GM12878 (cell line): Measurements from ENCODE around the gene ATAD5. TPM values are rescaled to one million over a fixed set of nuclear protein-coding genes. Genes with fewer than 3 reads are reported as not detected.

Experiments used
- ATAC-seq: fragments of 200-7000 bp; cut with Tn5 transposase; 3 replicates; pipeline ENCODE4 v1.9.1; 2020; ENCODE audit warnings: mild to moderate bottlenecking, moderate library complexity
- BruUV-seq: library from RNA; stranded (reverse); fragments of 400-500 nt; replicated peaks from 2 replicates; lab custom pipeline; 2021; lab: Mats Ljungman, UMichigan
- CTCF ChIA-PET: fragments of 300-600 bp; sonication (Branson Sonifier 250); formaldehyde crosslinking; extraction: SDS; loops from one replicate; lab custom pipeline; 2021; ENCODE audit warnings: inconsistent platforms; lab: Yijun Ruan, JAX
- POLR2A ChIA-PET: fragments of 350-600 bp; formaldehyde crosslinking; extraction: SDS; loops from one replicate; lab custom pipeline; 2021; ENCODE audit warnings: inconsistent platforms; lab: Charles Lee
- RAD21 ChIA-PET: fragments of 300-600 bp; sonication (Branson Sonifier 250); formaldehyde crosslinking; loops from one replicate; lab custom pipeline; 2023; ENCODE audit warnings: antibody characterized with exemption; ENCODE audit not compliant: unreplicated experiment; lab: Charles Lee
- SMC1A ChIA-PET: fragments of 300-600 bp; sonication (Branson Sonifier 250); formaldehyde crosslinking; loops from one replicate; lab custom pipeline; 2023; ENCODE audit not compliant: unreplicated experiment, uncharacterized antibody; lab: Charles Lee
- DNase-seq: peaks from one replicate; pipeline ENCODE4 v3.0.0-alpha.2; 2011; ENCODE audit warnings: low read depth, low spot score
- FAIRE-seq: peaks from 3 replicates; lab custom pipeline; 2011; peaks lifted over from hg19 to GRCh38; lab: Jason Lieb, UNC
- H2AFZ ChIP-seq: 2 replicates; pipeline ENCODE4 v1.6.0; 2011; ENCODE audit warnings: low read depth, low read length, control low read depth; ENCODE audit not compliant: control insufficient read depth
- H3K27ac ChIP-seq: 2 replicates; pipeline ENCODE4 v1.5.1; 2011; ENCODE audit warnings: control low read depth; ENCODE audit not compliant: control insufficient read depth, insufficient read depth
- H3K27me3 ChIP-seq, 2 experiments: replicated peaks in 1 of 2; 2 replicates each; pipeline versions ENCODE4 v1.6.0 to v1.6.1; 2011; ENCODE audit warnings: low read length in 1 of 2; ENCODE audit not compliant: control insufficient read depth in 2 of 2, insufficient read depth in 2 of 2
- H3K36me3 ChIP-seq, 2 experiments: 2 replicates each; pipeline ENCODE4 v1.5.1; 2011; ENCODE audit warnings: low read length in 1 of 2; ENCODE audit not compliant: control insufficient read depth in 2 of 2, insufficient read depth in 2 of 2
- H3K4me1 ChIP-seq: 2 replicates; pipeline ENCODE4 v1.6.1; 2011; ENCODE audit warnings: mild to moderate bottlenecking, low read length, moderate library complexity, mixed read lengths; ENCODE audit not compliant: control insufficient read depth, insufficient read depth
- H3K4me2 ChIP-seq: 2 replicates; pipeline ENCODE4 v1.6.0; 2011; ENCODE audit warnings: control low read depth; ENCODE audit not compliant: control insufficient read depth, insufficient read depth
- H3K4me3 ChIP-seq: fragments of 200-600 bp; sonication (generic); 2 replicates; pipeline ENCODE4 v1.5.1; 2016
- H3K79me2 ChIP-seq: 2 replicates; pipeline ENCODE4 v1.6.0; 2011; ENCODE audit warnings: low read length; ENCODE audit not compliant: control insufficient read depth, insufficient read depth
- H3K9ac ChIP-seq: 2 replicates; pipeline ENCODE4 v1.8.0; 2011; ENCODE audit warnings: low read length, control low read depth, mixed read lengths; ENCODE audit not compliant: control insufficient read depth, insufficient read depth
- H3K9me3 ChIP-seq: replicated peaks from 3 replicates; pipeline ENCODE4 v1.5.1; 2011; ENCODE audit warnings: mild to moderate bottlenecking, low read length; ENCODE audit not compliant: control insufficient read depth, insufficient read depth
- H4K20me1 ChIP-seq: 2 replicates; pipeline ENCODE4 v1.6.0; 2011; ENCODE audit not compliant: control insufficient read depth, insufficient read depth
- ATF7 ChIP-seq: fragments of 450-650 bp; IDR thresholded peaks from 2 replicates; pipeline ENCODE4 v1.6.1; 2016; ENCODE audit warnings: low read depth, mild to moderate bottlenecking
- BCL11A ChIP-seq: IDR thresholded peaks from 2 replicates; pipeline ENCODE4 v1.6.1; 2011; ENCODE audit warnings: low read depth, low read length
- CBX3 ChIP-seq: fragments of 200-600 bp; sonication (generic); IDR thresholded peaks from 2 replicates; pipeline ENCODE4 v1.6.1; 2016; ENCODE audit warnings: low read depth, borderline replicate concordance
- DPF2 ChIP-seq: fragments of 450-650 bp; IDR thresholded peaks from 2 replicates; pipeline ENCODE4 v1.6.1; 2017; ENCODE audit warnings: mild to moderate bottlenecking
- FOXK2 ChIP-seq: fragments of 450-650 bp; IDR thresholded peaks from 2 replicates; pipeline ENCODE4 v1.6.1; 2017; ENCODE audit warnings: mild to moderate bottlenecking, moderate library complexity
- GABPA ChIP-seq: IDR thresholded peaks from 2 replicates; pipeline ENCODE4 v1.6.1; 2014; ENCODE audit warnings: antibody characterized with exemption, low read depth, mild to moderate bottlenecking, inconsistent platforms
- MLLT1 ChIP-seq: fragments of 450-650 bp; IDR thresholded peaks from 2 replicates; pipeline ENCODE4 v1.6.1; 2016; ENCODE audit warnings: mild to moderate bottlenecking
- NBN ChIP-seq: fragments of 450-650 bp; IDR thresholded peaks from 2 replicates; pipeline ENCODE4 v1.6.1; 2016
- PML ChIP-seq: IDR thresholded peaks from 2 replicates; pipeline ENCODE4 v1.6.1; 2012; ENCODE audit warnings: low read length, inconsistent platforms
- RAD21 ChIP-seq: IDR thresholded peaks from 2 replicates; pipeline ENCODE4 v1.6.1; 2011; ENCODE audit warnings: mild to moderate bottlenecking, low read depth, low read length, moderate library complexity; ENCODE audit not compliant: insufficient read depth
- RAD51 ChIP-seq: fragments of 450-650 bp; IDR thresholded peaks from 2 replicates; pipeline ENCODE4 v1.6.1; 2016; ENCODE audit warnings: moderate library complexity, mild to moderate bottlenecking, inconsistent platforms
- SMC3 ChIP-seq: IDR thresholded peaks from 2 replicates; pipeline ENCODE4 v1.6.1; 2011; ENCODE audit warnings: low read length, improper control_type of control experiment, borderline replicate concordance
- SREBF1 ChIP-seq: IDR thresholded peaks from 2 replicates; pipeline ENCODE4 v1.6.1; 2012; ENCODE audit warnings: mild to moderate bottlenecking, low read length
- USF2 ChIP-seq: IDR thresholded peaks from 2 replicates; pipeline ENCODE4 v1.6.1; 2011; ENCODE audit warnings: low read depth, low read length, improper control_type of control experiment, borderline replicate concordance
- WGBS: methylation state at CpG from one replicate; pipeline ENCODE4 v1.1.6; 2016; ENCODE audit warnings: low lambda C conversion rate; ENCODE audit not compliant: insufficient replicate concordance, insufficient coverage; ENCODE audit errors: missing lambda C conversion rate; 5-methylcytosine and 5-hydroxymethylcytosine counted together
- in situ Hi-C: fragments of 300-500 bp; cut with MboI; formaldehyde crosslinking; loops from 9 replicates; pipeline ENCODE4 v1.14.3; 2018; ENCODE audit warnings: mixed read lengths
- intact Hi-C: fragments of 100-400 bp; cut with micrococcal nuclease; formaldehyde crosslinking; loops from one replicate; pipeline ENCODE4 v1.14.2; 2022; ENCODE audit not compliant: unreplicated experiment
- polyA plus RNA-seq, 11 experiments: library from polyadenylated mRNA; depleted of rRNA in 4 of 11; unstranded in 6 of 11; stranded (reverse) in 5 of 11; fragments of >200 nt; fragmentation: Nextera tagmentation in 4 of 11; fragmentation: Illumina TruSeq in 1 of 11; extraction: Ambion mirVana in 4 of 11; extraction: Trizol in 1 of 11; gene quantifications; 1 replicate in 1 of 11; 2 replicates in 10 of 11; pipeline versions ENCODE4 v1.2.1 to v1.2.3, GENCODE V29; 2011 to 2016; ENCODE audit warnings: inconsistent platforms in 2 of 11, missing spikeins in 2 of 11, low read depth in 1 of 11
- total RNA-seq, 4 experiments: library from RNA; depleted of rRNA in 3 of 4; stranded (reverse); fragments of >200 nt in 3 of 4; fragmentation: Illumina TruSeq in 1 of 4; extraction: Trizol in 1 of 4; gene quantifications; 2 replicates each; pipeline versions ENCODE4 v1.2.1 to v1.2.3, GENCODE V29; 2013 to 2021

ATAD5 gene
- total and polyA plus RNA-seq, 10 of the 15 experiments (the other 5 are each of a cell fraction or from before 2014, with no cell fraction given) = 3.8 to 19.7 (median 13.2) TPM

DNA sequence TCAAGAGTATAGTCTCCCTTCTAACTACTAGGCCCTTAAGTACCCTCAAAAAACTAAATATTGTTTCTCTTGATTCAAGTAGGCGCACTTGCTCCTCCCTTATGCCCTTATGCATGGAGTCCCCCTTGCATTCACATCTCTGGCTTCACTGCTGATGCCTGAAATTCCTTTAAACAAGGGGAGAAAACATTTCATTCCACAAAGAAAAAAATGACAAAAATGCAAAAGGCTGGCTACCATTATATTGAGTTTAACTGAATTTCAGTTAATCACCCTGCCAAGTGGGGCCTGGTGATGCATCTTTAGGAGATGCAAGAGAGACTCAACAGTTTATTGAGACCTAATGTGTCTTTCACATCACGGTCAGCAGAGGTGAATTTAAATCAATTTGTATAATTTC, 42.8 kb upstream of the ATAD5 start:
- H2AFZ ChIP-seq = no peak overlapping the region
- SMC1A ChIA-PET = no interaction called here
- no peak overlapping the region for H3K4me3 ChIP-seq
- DNase-seq = no peak
- no peaks in the 10 kb centered on the region for H3K79me2 ChIP-seq
- no peak overlapping the region for H3K27ac ChIP-seq
- H3K9me3 ChIP-seq = no peaks in the 10 kb centered on the region
- H3K27me3 ChIP-seq = no peaks in the 10 kb centered on the region
- ATAC-seq = no peak
- POLR2A ChIA-PET = interaction anchor here (0.6 kb wide), 1 partner anchor 1543 kb away, joined by 3 read pairs; no protein-coding TSS in a partner anchor
- no peaks in the 10 kb centered on the region for H4K20me1 ChIP-seq
- in situ Hi-C loops (no loop called here), intact Hi-C loops (no loop called here)
- peaks cover 5 to 44% of the 10 kb centered on the region in 2 experiments for H3K36me3 ChIP-seq
- H3K4me2 ChIP-seq = no peak overlapping the region
- RAD21 ChIA-PET = interaction anchor here (1.7 kb wide), 1 partner anchor 21 kb away, joined by 5 read pairs; no protein-coding TSS in a partner anchor
- H3K4me1 ChIP-seq = no peaks in the 10 kb centered on the region
- H3K9ac ChIP-seq = no peak overlapping the region
- TF ChIP-seq RAD51 (no peak), GABPA (no peak), SREBF1 (no peak), MLLT1 (no peak), BCL11A (no peak)
- 96% methylated on average over 2 of the region's 2 CpGs for WGBS
- no TSS peak for BruUV-seq
- CTCF ChIA-PET = interaction anchor here (1.4 kb wide), 1 partner anchor 8 kb away, joined by 3 read pairs; no protein-coding TSS in a partner anchor
- FAIRE-seq = no peak

GRCh38 chr17:30790279-30790678, 41.5 kb upstream of the ATAD5 start:
- intact Hi-C loops = no loop called here
- Histone ChIP-seq H3K9me3 (no peaks in the 10 kb centered on the region), H3K27me3 (no peaks in the 10 kb centered on the region), H4K20me1 (no peaks in the 10 kb centered on the region), H3K27ac (0 out of 2 replicates have a peak overlapping the region, but pooled peaks have one; percentile 15), H3K4me3 (no peak overlapping the region), H3K79me2 (no peaks in the 10 kb centered on the region), H2AFZ (no peak overlapping the region), H3K4me1 (no peaks in the 10 kb centered on the region), H3K4me2 (no peak overlapping the region), H3K9ac (no peak overlapping the region), H3K36me3 (peaks cover 5 to 41% of the 10 kb centered on the region in 2 experiments)
- SMC1A ChIA-PET = interaction anchor here (1.3 to 1.9 kb wide), 2 partner anchors 9 to 34 kb away, joined by 4 to 8 read pairs; partner anchors contain the start of gene CRLF3
- 56% methylated on average over 1 of the region's 2 CpGs for WGBS
- no peak for DNase-seq
- POLR2A ChIA-PET = interaction anchor here (1.1 kb wide), 1 partner anchor 16 kb away, joined by 3 read pairs; no protein-coding TSS in a partner anchor
- ATAC-seq = peak; percentile 81
- peak; percentile 56 for FAIRE-seq
- TSS peak; percentile 25 for BruUV-seq
- RAD21 ChIA-PET = interaction anchor here (1.5 to 1.7 kb wide), 2 partner anchors 19 to 35 kb away, joined by 3 to 5 read pairs; no protein-coding TSS in a partner anchor
- in situ Hi-C loops = no loop called here
- CTCF ChIA-PET = interaction anchor here (0.8 to 1.9 kb wide), 3 partner anchors 10 to 344 kb away, joined by 3 to 8 read pairs (median 3); partner anchors contain the start of gene CRLF3
- TF ChIP-seq NBN = no peak
- TF ChIP-seq SMC3 = no peak
- TF ChIP-seq BCL11A = no peak
- TF ChIP-seq DPF2 = no peak
- TF ChIP-seq SREBF1 = no peak
- TF ChIP-seq ATF7 = peak; percentile 57; the same call in 1 of the 2 replicates
- no peak for TF ChIP-seq CBX3
- no peak for TF ChIP-seq RAD21
- TF ChIP-seq FOXK2 = no peak
- no peak for TF ChIP-seq USF2
- TF ChIP-seq PML = no peak
